Measurements from ENCODE around the gene APOBEC3G.

DNA sequence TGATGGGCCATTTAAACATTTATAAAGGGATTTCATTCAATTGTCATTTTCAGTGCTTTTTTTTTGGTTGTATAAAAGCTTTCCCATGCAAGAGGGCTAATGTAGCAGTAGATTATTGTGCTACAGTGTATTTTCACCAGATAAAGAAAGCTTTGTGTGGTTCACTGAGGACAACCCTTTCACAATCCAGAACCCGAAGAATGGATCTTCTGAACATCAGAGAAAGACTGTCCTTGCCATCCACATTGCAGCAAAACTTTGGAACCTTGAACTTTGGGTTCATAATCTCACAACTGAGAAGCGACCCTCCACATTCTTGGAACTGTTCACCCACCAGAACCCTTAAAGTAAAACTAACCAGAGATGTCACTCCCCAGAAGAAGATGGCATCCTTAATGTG lies 29.3 kb downstream of the APOBEC3G start:
- no peak for TF ChIP-seq EP300 (IDR thresholded peaks at IDR 0.05)
- no peak for TF ChIP-seq POLR2A (IDR thresholded peaks at IDR 0.05)
- TF ChIP-seq, protein P1, sequence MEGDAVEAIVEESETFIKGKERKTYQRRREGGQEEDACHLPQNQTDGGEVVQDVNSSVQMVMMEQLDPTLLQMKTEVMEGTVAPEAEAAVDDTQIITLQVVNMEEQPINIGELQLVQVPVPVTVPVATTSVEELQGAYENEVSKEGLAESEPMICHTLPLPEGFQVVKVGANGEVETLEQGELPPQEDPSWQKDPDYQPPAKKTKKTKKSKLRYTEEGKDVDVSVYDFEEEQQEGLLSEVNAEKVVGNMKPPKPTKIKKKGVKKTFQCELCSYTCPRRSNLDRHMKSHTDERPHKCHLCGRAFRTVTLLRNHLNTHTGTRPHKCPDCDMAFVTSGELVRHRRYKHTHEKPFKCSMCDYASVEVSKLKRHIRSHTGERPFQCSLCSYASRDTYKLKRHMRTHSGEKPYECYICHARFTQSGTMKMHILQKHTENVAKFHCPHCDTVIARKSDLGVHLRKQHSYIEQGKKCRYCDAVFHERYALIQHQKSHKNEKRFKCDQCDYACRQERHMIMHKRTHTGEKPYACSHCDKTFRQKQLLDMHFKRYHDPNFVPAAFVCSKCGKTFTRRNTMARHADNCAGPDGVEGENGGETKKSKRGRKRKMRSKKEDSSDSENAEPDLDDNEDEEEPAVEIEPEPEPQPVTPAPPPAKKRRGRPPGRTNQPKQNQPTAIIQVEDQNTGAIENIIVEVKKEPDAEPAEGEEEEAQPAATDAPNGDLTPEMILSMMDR (IDR thresholded peaks at IDR 0.05): no peak
- no peak for TF ChIP-seq POLR2AphosphoS5 (IDR thresholded peaks at IDR 0.05)
